Cerebellar cortex (tissue), 1 donor: ENCODE measurements around the gene CPNE1.

Experiments
- DNase-seq: peaks from one replicate; pipeline ENCODE4 v3.0.0-alpha.2; 2015; ENCODE audit warnings: low spot score

The CPNE1 gene

GRCh38 chr20:35600176-35600992 is 64.3 kb downstream of the CPNE1 start:
- no peak for DNase-seq

GRCh38 chr20:35599776-35600120 is 65.0 kb downstream of the CPNE1 start:
- no peak for DNase-seq

GRCh38 chr20:35598899-35599775 is 65.6 kb downstream of the CPNE1 start:
- DNase-seq = no peak

- no peak for DNase-seq
These were observed 66.2 kb downstream of the CPNE1 start for GRCh38 chr20:35598476-35598875.

- no peak for DNase-seq
These were observed 67.5 kb downstream of the CPNE1 start for GRCh38 chr20:35597186-35597585.

GRCh38 chr20:35595901-35596300 is 68.8 kb downstream of the CPNE1 start:
- DNase-seq = no peak

- DNase-seq = no peak
These were observed 69.2 kb downstream of the CPNE1 start for GRCh38 chr20:35595456-35595855.

- DNase-seq = no peak
These were observed 72.2 kb downstream of the CPNE1 start for GRCh38 chr20:35592339-35592974.

- no peak for DNase-seq
These were observed 76.3 kb downstream of the CPNE1 start for GRCh38 chr20:35588397-35588796.

- no peak for DNase-seq
These were observed 77.3 kb downstream of the CPNE1 start for GRCh38 chr20:35587436-35587835.

- DNase-seq = no peak
These were observed 77.8 kb downstream of the CPNE1 start for GRCh38 chr20:35586751-35587425.

GRCh38 chr20:35583636-35584560 is 80.8 kb downstream of the CPNE1 start:
- no peak for DNase-seq

- DNase-seq = no peak
These were observed 81.8 kb downstream of the CPNE1 start for GRCh38 chr20:35582741-35583404.

GRCh38 chr20:35582131-35582530 is 82.6 kb downstream of the CPNE1 start:
- DNase-seq = no peak

GRCh38 chr20:35579196-35579595 is 85.5 kb downstream of the CPNE1 start:
- no peak for DNase-seq

- DNase-seq = no peak
These were observed 86.2 kb downstream of the CPNE1 start for GRCh38 chr20:35578469-35578868.

- no peak for DNase-seq
These were observed 87.9 kb downstream of the CPNE1 start for GRCh38 chr20:35576816-35577215.
